CD4-positive, alpha-beta T cell treated with Interleukin-15 for 4 hours (primary cell): ENCODE results near the gene CYP46A1.

Source experiments
- DNase-seq: peaks from one replicate; pipeline ENCODE4 v3.0.0-alpha.2; 2020; ENCODE audit warnings: low spot score

Gene CYP46A1

GRCh38 chr14:99716091-99716849, 32.2 kb downstream of the CYP46A1 start:
- no peak for DNase-seq

- no peak for DNase-seq
Observed at GRCh38 chr14:99716850-99717681, 33.0 kb downstream of the CYP46A1 start.

- DNase-seq = no peak
Observed at GRCh38 chr14:99717682-99718013, 33.5 kb downstream of the CYP46A1 start.

- DNase-seq = no peak
Observed at GRCh38 chr14:99718031-99718810, 34.1 kb downstream of the CYP46A1 start.

GRCh38 chr14:99718811-99719192, 34.7 kb downstream of the CYP46A1 start:
- no peak for DNase-seq

GRCh38 chr14:99720941-99721791, 37.1 kb downstream of the CYP46A1 start:
- DNase-seq = no peak

GRCh38 chr14:99721792-99722516, 37.9 kb downstream of the CYP46A1 start:
- no peak for DNase-seq

GRCh38 chr14:99722741-99723140, 38.6 kb downstream of the CYP46A1 start:
- no peak for DNase-seq

GRCh38 chr14:99724196-99724891, 40.2 kb downstream of the CYP46A1 start:
- DNase-seq = no peak

GRCh38 chr14:99724939-99725773, 41.1 kb downstream of the CYP46A1 start:
- no peak for DNase-seq

GRCh38 chr14:99725774-99726537, 41.9 kb downstream of the CYP46A1 start:
- DNase-seq = no peak

- DNase-seq = no peak
Observed at GRCh38 chr14:99726538-99727095, 42.5 kb downstream of the CYP46A1 start.

GRCh38 chr14:99727096-99727870, 43.2 kb downstream of the CYP46A1 start:
- no peak for DNase-seq

- no peak for DNase-seq
Observed at GRCh38 chr14:99728231-99728920, 44.3 kb downstream of the CYP46A1 start.

- DNase-seq = no peak
Observed at GRCh38 chr14:99728981-99729451, 44.9 kb downstream of the CYP46A1 start.

GRCh38 chr14:99729991-99730875, 46.1 kb downstream of the CYP46A1 start:
- DNase-seq = peak; percentile 52
